SK-N-SH (cell line): Measurements from ENCODE around the gene POLR2C. TPM values are rescaled to one million over a fixed set of nuclear protein-coding genes. Genes with fewer than 3 reads are reported as not detected.

ENCODE experiments used
- CTCF ChIA-PET: fragments of 300-600, 350-600 bp; formaldehyde crosslinking; extraction: SDS; loops from one replicate; lab custom pipeline; 2021; lab: Yijun Ruan, JAX
- POLR2A ChIA-PET: fragments of 350-600 bp; sonication (Branson Sonifier 250); formaldehyde crosslinking; extraction: SDS; loops from one replicate; lab custom pipeline; 2020; ENCODE audit warnings: antibody characterized with exemption, inconsistent platforms; lab: Yijun Ruan, JAX
- DNase-seq: peaks from one replicate; pipeline ENCODE4 v3.0.0; 2012
- H2AFZ ChIP-seq: fragments of 200-600 bp; sonication (generic); 2 replicates; pipeline ENCODE4 v1.8.1; 2016; ENCODE audit warnings: antibody characterized with exemption, mild to moderate bottlenecking, low read depth
- H3F3A ChIP-seq: fragments of 200-600 bp; sonication (generic); replicated peaks from 2 replicates; pipeline ENCODE3; 2016; ENCODE audit warnings: antibody characterized with exemption, mild to moderate bottlenecking; ENCODE audit not compliant: insufficient read depth
- H3K27ac ChIP-seq, 2 experiments: fragments of 200-500 bp in 1 of 2; fragments of 200-600 bp in 1 of 2; sonication (Bioruptor generic) in 1 of 2; sonication (generic), shearing (Covaris generic) in 1 of 2; 2 replicates each; pipeline versions ENCODE4 v1.5.1 to v1.6.1; 2014 to 2016; ENCODE audit warnings: low read depth in 2 of 2, inconsistent platforms in 1 of 2, low read length in 1 of 2, mild to moderate bottlenecking in 1 of 2, mixed read lengths in 1 of 2
- H3K27me3 ChIP-seq: fragments of 200-600 bp; sonication (generic), shearing (Covaris generic); 2 replicates; pipeline ENCODE4 v1.6.1; 2016; ENCODE audit warnings: mixed run types; ENCODE audit not compliant: insufficient read depth
- H3K36me3 ChIP-seq, 2 experiments: fragments of 200-500 bp in 1 of 2; fragments of 200-600 bp in 1 of 2; sonication (Bioruptor generic) in 1 of 2; sonication (generic) in 1 of 2; replicated peaks in 1 of 2; 2 replicates each; pipeline versions ENCODE3 to v1.5.1; 2014 to 2016; ENCODE audit warnings: low read length in 1 of 2, mild to moderate bottlenecking in 1 of 2; ENCODE audit not compliant: insufficient read depth in 2 of 2, control insufficient read depth in 1 of 2
- H3K4me1 ChIP-seq, 2 experiments: fragments of 200-500 bp in 1 of 2; fragments of 200-600 bp in 1 of 2; sonication (Bioruptor generic) in 1 of 2; sonication (generic), shearing (Covaris generic) in 1 of 2; 2 replicates each; pipeline versions ENCODE4 v1.5.1 to v1.6.1; 2014 to 2016; ENCODE audit warnings: low read depth in 1 of 2, low read length in 1 of 2, mixed run types in 1 of 2; ENCODE audit not compliant: insufficient read depth in 2 of 2, control insufficient read depth in 1 of 2
- H3K4me2 ChIP-seq: fragments of 200-600 bp; sonication (generic), shearing (Covaris generic); 2 replicates; pipeline ENCODE4 v1.6.1; 2017; ENCODE audit warnings: mixed run types
- H3K4me3 ChIP-seq, 2 experiments: fragments of 200-500 bp in 1 of 2; fragments of 200-600 bp in 1 of 2; sonication (Bioruptor generic) in 1 of 2; sonication (generic), shearing (Covaris generic) in 1 of 2; 2 replicates each; pipeline versions ENCODE4 v1.5.1 to v1.8.1; 2014 to 2016; ENCODE audit warnings: low read depth in 2 of 2, inconsistent platforms in 1 of 2, low read length in 1 of 2, mild to moderate bottlenecking in 1 of 2, mixed read lengths in 1 of 2, moderate library complexity in 1 of 2
- H3K79me2 ChIP-seq: fragments of 200-600 bp; sonication (generic); 2 replicates; pipeline ENCODE4 v1.8.1; 2017; ENCODE audit warnings: mild to moderate bottlenecking; ENCODE audit not compliant: insufficient read depth
- H3K9ac ChIP-seq: fragments of 200-600 bp; sonication (generic); 2 replicates; pipeline ENCODE4 v1.6.1; 2017; ENCODE audit warnings: mixed run types
- H3K9me2 ChIP-seq: fragments of 200-600 bp; sonication (generic); 2 replicates; pipeline ENCODE4 v1.6.1; 2017; ENCODE audit warnings: mixed run types
- H3K9me3 ChIP-seq: fragments of 200-600 bp; sonication (generic); 2 replicates; pipeline ENCODE4 v1.6.1; 2017; ENCODE audit warnings: mixed run types, mild to moderate bottlenecking, moderate library complexity
- H4K20me1 ChIP-seq: fragments of 200-600 bp; sonication (generic); 2 replicates; pipeline ENCODE4 v1.6.1; 2017; ENCODE audit warnings: mild to moderate bottlenecking, mixed run types; ENCODE audit not compliant: insufficient read depth
- FOSL2 ChIP-seq: IDR thresholded peaks from 2 replicates; pipeline ENCODE4 v1.4.0; 2012; ENCODE audit warnings: low read depth, mild to moderate bottlenecking, moderate library complexity, borderline replicate concordance
- FOXJ3 ChIP-seq: sonication (generic); formaldehyde crosslinking; IDR thresholded peaks from 2 replicates; pipeline ENCODE4 v1.5.1; 2020; ENCODE audit warnings: mild to moderate bottlenecking, missing genetic modification reagents
- FOXM1 ChIP-seq: IDR thresholded peaks from 2 replicates; pipeline ENCODE4 v1.4.0; 2012; ENCODE audit warnings: low read depth, mild to moderate bottlenecking
- IRF3 ChIP-seq: fragments of 150-350 bp; IDR thresholded peaks from 2 replicates; pipeline ENCODE4 v1.6.1; 2016; ENCODE audit warnings: mild to moderate bottlenecking, low read depth, low read length
- MXI1 ChIP-seq: IDR thresholded peaks from 2 replicates; pipeline ENCODE4 v1.6.1; 2012; ENCODE audit warnings: mild to moderate bottlenecking, low read depth, low read length, improper control_type of control experiment
- POLR2AphosphoS5 ChIP-seq: IDR thresholded peaks from 2 replicates; pipeline ENCODE4 v1.6.1; 2012; ENCODE audit warnings: low read depth, low read length
- RFX5 ChIP-seq: IDR thresholded peaks from 2 replicates; pipeline ENCODE4 v1.6.1; 2012; ENCODE audit warnings: mild to moderate bottlenecking, improper control_type of control experiment, low read length
- RXRA ChIP-seq: IDR thresholded peaks from 2 replicates; pipeline ENCODE4 v1.4.0; 2012; ENCODE audit warnings: low read depth, mild to moderate bottlenecking, borderline replicate concordance
- SIN3A ChIP-seq: IDR thresholded peaks from 2 replicates; pipeline ENCODE4 v1.6.1; 2012; ENCODE audit warnings: low read depth, mild to moderate bottlenecking, low read length, moderate library complexity, borderline replicate concordance
- TAF1 ChIP-seq: IDR thresholded peaks from 2 replicates; pipeline ENCODE4 v1.6.1; 2012; ENCODE audit warnings: low read depth, mild to moderate bottlenecking, low read length, moderate library complexity, borderline replicate concordance
- TCF12 ChIP-seq: IDR thresholded peaks from 2 replicates; pipeline ENCODE4 v1.4.0; 2012
- TEAD4 ChIP-seq: IDR thresholded peaks from 2 replicates; pipeline ENCODE4 v1.4.0; 2012; ENCODE audit warnings: mild to moderate bottlenecking, borderline replicate concordance; ENCODE audit not compliant: insufficient read depth
- YY1 ChIP-seq: IDR thresholded peaks from 2 replicates; pipeline ENCODE4 v1.4.0; 2012; ENCODE audit warnings: low read depth, mild to moderate bottlenecking
- WGBS: methylation state at CpG from one replicate; pipeline ENCODE4 v1.1.6; 2017; ENCODE audit warnings: low lambda C conversion rate; 5-methylcytosine and 5-hydroxymethylcytosine counted together
- polyA plus RNA-seq, 3 experiments: library from polyadenylated mRNA; depleted of rRNA; stranded (reverse); fragments of >200 nt; gene quantifications; 2 replicates each; pipeline ENCODE4 v1.2.3, GENCODE V29; 2012
- TF ChIP-seq, protein P1 (sequence below): IDR thresholded peaks from 2 replicates; pipeline ENCODE4; 2012
- TF ChIP-seq, protein P2 (sequence below): fragments of 200-600 bp; sonication (generic); IDR thresholded peaks from 2 replicates; pipeline ENCODE4 v1.6.1; 2017; ENCODE audit warnings: antibody characterized with exemption, mild to moderate bottlenecking, moderate library complexity

The POLR2C gene
- polyA plus RNA-seq, 1 of the 3 experiments (the other 2 are of a cell fraction): 160 TPM

DNA sequence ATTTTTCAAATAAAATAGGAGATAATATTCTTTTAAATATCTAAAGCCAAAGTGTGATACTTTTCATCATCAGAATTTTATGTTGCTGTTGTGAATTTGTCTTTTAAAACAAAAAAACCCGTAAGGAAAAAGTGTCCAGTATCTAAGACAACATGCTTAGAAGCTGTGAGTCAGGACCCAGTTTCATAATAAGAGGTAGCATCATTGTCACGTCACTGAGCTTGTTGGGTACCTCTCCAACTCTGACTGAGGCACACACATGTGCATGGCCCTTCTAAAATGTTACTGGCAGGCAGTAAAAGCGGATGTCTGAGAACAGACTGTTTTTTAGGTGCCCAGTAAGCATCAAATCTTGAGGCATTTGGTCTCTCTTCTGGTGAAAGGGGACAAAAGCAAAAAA, 17.8 kb upstream of the POLR2C start:
- H3K4me1 ChIP-seq: peaks cover 3 to 9% of the 10 kb centered on the region in 2 experiments; a peak in 2 of 4 replicates
- CTCF ChIA-PET: interaction anchor here (1.4 to 9.2 kb wide), 6 partner anchors 17 to 352 kb away, joined by 3 to 53 read pairs (median 10); partner anchors contain the start of genes CPNE2 and POLR2C
- no peaks in the 10 kb centered on the region; the same call in 1 of the 2 replicates for H3K9me3 ChIP-seq
- peaks cover 85% of the 10 kb centered on the region for H3K79me2 ChIP-seq
- TF ChIP-seq IRF3 (no peak), YY1 (no peak), MXI1 (no peak), FOXM1 (no peak), FOSL2 (no peak), SIN3A (no peak), FOXJ3 (CRISPR knock-in tag) (no peak), RFX5 (no peak), POLR2AphosphoS5 (no peak), TAF1 (no peak), TEAD4 (no peak), TCF12 (no peak), RXRA (no peak)
- TF ChIP-seq, protein P1, sequence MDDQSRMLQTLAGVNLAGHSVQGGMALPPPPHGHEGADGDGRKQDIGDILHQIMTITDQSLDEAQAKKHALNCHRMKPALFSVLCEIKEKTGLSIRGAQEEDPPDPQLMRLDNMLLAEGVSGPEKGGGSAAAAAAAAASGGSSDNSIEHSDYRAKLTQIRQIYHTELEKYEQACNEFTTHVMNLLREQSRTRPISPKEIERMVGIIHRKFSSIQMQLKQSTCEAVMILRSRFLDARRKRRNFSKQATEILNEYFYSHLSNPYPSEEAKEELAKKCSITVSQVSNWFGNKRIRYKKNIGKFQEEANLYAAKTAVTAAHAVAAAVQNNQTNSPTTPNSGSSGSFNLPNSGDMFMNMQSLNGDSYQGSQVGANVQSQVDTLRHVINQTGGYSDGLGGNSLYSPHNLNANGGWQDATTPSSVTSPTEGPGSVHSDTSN: no peak
- TF ChIP-seq, all 33 proteins: peak for 0
- DNase-seq: no peak
- 95% methylated on average over 3 of the region's 3 CpGs for WGBS
- Histone ChIP-seq H3K4me2 (no peak overlapping the region), H4K20me1 (no peaks in the 10 kb centered on the region), H3K4me3 (no peak overlapping the region), H3K9me2 (no peaks in the 10 kb centered on the region), H3K27ac (no peak overlapping the region), H3K27me3 (no peaks in the 10 kb centered on the region), H2AFZ (no peak overlapping the region), H3K36me3 (peaks cover 11 to 22% of the 10 kb centered on the region in 2 experiments), H3K9ac (no peak overlapping the region), H3F3A (no peaks in the 10 kb centered on the region)
- POLR2A ChIA-PET: interaction anchor here (1.0 kb wide), 1 partner anchor 18 kb away, joined by 4 read pairs; the partner anchor contains the start of gene POLR2C

- whole genome bisulfite sequencing: 88% methylated on average over 2 of the region's 2 CpGs
- no peak for DNase-seq
- ChIA-PET POLR2A (interaction anchor here (1.0 kb wide), 1 partner anchor 17 kb away, joined by 4 read pairs; the partner anchor contains the start of gene POLR2C), CTCF (interaction anchor here (1.4 to 9.2 kb wide), 6 partner anchors 16 to 145 kb away, joined by 3 to 53 read pairs (median 16); partner anchors contain the start of gene POLR2C)
- H3K4me2 ChIP-seq: no peak overlapping the region
- H3K79me2 ChIP-seq: peaks cover 90% of the 10 kb centered on the region
- no peaks in the 10 kb centered on the region; the same call in 1 of the 2 replicates for H3K9me3 ChIP-seq
- no peaks in the 10 kb centered on the region for H3K27me3 ChIP-seq
- H3K27ac ChIP-seq: no peak overlapping the region
- no peak overlapping the region; a peak in 1 of 4 replicates for H3K4me3 ChIP-seq
- no peak overlapping the region for H2AFZ ChIP-seq
- H3K9me2 ChIP-seq: no peaks in the 10 kb centered on the region
- no peaks in the 10 kb centered on the region for H4K20me1 ChIP-seq
- peaks cover 9 to 14% of the 10 kb centered on the region in 2 experiments for H3K36me3 ChIP-seq
- TF ChIP-seq, protein P2, sequence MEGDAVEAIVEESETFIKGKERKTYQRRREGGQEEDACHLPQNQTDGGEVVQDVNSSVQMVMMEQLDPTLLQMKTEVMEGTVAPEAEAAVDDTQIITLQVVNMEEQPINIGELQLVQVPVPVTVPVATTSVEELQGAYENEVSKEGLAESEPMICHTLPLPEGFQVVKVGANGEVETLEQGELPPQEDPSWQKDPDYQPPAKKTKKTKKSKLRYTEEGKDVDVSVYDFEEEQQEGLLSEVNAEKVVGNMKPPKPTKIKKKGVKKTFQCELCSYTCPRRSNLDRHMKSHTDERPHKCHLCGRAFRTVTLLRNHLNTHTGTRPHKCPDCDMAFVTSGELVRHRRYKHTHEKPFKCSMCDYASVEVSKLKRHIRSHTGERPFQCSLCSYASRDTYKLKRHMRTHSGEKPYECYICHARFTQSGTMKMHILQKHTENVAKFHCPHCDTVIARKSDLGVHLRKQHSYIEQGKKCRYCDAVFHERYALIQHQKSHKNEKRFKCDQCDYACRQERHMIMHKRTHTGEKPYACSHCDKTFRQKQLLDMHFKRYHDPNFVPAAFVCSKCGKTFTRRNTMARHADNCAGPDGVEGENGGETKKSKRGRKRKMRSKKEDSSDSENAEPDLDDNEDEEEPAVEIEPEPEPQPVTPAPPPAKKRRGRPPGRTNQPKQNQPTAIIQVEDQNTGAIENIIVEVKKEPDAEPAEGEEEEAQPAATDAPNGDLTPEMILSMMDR: no peak
- no peak for TF ChIP-seq RFX5
- H3K4me1 ChIP-seq: peaks cover 3 to 9% of the 10 kb centered on the region in 2 experiments; a peak in 2 of 4 replicates
- no peaks in the 10 kb centered on the region for H3F3A ChIP-seq
- H3K9ac ChIP-seq: no peak overlapping the region
These were observed 17.0 kb upstream of the POLR2C start for GRCh38 chr16:57445510-57445909.
